Measurements from ENCODE around the gene CHRNA1. TPM values are rescaled to one million over a fixed set of nuclear protein-coding genes. Genes with fewer than 3 reads are reported as not detected.

Gene CHRNA1
- total RNA-seq, 2 donors from 2014 or later = 0.43 TPM; not detected in 1

DNA sequence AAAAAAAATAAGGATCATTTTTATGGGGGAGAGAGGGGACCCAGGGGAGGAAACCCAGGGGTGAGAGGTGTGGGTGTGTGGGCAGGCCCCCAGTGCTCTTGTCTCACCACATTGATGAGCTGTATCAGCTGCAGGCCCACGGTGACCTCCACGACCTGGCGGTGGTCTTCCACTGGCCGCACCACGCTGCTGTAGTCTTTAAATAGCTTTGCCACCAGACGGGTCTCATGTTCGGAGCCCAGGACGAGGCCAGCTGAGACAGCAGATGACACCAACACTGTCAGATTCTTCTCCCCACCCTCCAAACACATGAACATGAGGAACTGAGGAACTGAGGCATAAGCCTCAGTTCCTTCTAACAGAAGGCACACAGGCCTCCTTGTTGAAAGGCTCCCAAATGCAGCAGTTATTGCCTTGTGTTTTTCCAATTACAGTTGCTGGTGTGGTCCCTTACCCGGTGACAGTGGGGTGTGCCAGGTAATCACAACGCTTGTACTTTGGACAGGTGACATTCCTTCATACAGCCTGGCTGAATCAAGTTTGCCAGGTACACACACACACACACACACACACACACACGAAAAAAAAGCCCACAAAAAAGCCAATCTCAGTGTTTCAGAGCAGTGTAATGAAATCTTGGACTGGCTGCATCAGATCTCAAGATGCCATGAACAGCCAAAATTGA lies 4.7 kb downstream of the CHRNA1 start:
- Histone ChIP-seq H3K4me3 (no peak overlapping the region), H3K27ac (no peak overlapping the region), H3K9me3 (no peaks in the 10 kb centered on the region), H3K36me3 (no peaks in the 10 kb centered on the region), H3K4me1 (no peaks in the 10 kb centered on the region), H3K27me3 (no peaks in the 10 kb centered on the region)
- DNase-seq (ENCODE audit: low spot score) = no peak
- TF ChIP-seq, protein P1, sequence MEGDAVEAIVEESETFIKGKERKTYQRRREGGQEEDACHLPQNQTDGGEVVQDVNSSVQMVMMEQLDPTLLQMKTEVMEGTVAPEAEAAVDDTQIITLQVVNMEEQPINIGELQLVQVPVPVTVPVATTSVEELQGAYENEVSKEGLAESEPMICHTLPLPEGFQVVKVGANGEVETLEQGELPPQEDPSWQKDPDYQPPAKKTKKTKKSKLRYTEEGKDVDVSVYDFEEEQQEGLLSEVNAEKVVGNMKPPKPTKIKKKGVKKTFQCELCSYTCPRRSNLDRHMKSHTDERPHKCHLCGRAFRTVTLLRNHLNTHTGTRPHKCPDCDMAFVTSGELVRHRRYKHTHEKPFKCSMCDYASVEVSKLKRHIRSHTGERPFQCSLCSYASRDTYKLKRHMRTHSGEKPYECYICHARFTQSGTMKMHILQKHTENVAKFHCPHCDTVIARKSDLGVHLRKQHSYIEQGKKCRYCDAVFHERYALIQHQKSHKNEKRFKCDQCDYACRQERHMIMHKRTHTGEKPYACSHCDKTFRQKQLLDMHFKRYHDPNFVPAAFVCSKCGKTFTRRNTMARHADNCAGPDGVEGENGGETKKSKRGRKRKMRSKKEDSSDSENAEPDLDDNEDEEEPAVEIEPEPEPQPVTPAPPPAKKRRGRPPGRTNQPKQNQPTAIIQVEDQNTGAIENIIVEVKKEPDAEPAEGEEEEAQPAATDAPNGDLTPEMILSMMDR (IDR thresholded peaks at IDR 0.05) = no peak

GRCh38 chr2:174756743-174757142 lies 7.5 kb downstream of the CHRNA1 start:
- H3K27ac ChIP-seq = no peak overlapping the region
- H3K4me1 ChIP-seq = no peaks in the 10 kb centered on the region
- TF ChIP-seq, protein P1 (IDR thresholded peaks at IDR 0.05) = no peak
- H3K9me3 ChIP-seq = no peaks in the 10 kb centered on the region
- H3K4me3 ChIP-seq = no peak overlapping the region
- H3K27me3 ChIP-seq = no peaks in the 10 kb centered on the region
- no peak for DNase-seq (ENCODE audit: low spot score)
- no peaks in the 10 kb centered on the region for H3K36me3 ChIP-seq

DNA sequence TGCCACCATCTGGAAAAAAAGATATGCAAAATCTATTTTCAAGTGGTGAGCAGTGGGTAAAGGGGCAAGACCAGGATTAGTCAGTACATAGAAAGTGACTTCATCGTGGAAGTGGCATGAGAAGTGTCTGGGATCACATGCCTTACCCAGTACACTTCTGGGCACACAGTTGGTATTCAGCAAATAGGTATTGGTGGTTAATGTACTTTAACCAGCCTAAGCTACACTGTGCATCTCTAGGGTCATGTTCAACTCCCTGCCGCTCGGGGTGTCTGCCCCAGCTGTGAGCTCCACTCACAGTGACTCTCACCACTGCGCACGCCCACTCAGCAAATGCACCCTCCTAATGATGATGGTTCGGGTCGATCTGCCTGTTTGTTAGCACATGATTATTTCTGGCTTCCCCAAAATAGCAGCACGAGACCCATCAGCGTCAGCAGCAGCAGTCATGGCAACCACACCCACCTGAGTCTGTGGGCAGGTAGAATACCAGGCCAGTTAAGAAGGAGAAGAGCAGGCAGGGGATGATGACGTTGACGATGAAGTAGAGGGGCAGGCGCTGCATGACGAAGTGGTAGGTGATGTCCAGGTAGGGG lies 11.1 kb downstream of the CHRNA1 start:
- TF ChIP-seq, protein P1 (IDR thresholded peaks at IDR 0.05) = no peak
- Histone ChIP-seq H3K27me3 (no peaks in the 10 kb centered on the region), H3K4me1 (no peaks in the 10 kb centered on the region), H3K36me3 (no peaks in the 10 kb centered on the region), H3K4me3 (no peak overlapping the region), H3K9me3 (no peaks in the 10 kb centered on the region), H3K27ac (no peak overlapping the region)
- DNase-seq (ENCODE audit: low spot score) = no peak

DNA sequence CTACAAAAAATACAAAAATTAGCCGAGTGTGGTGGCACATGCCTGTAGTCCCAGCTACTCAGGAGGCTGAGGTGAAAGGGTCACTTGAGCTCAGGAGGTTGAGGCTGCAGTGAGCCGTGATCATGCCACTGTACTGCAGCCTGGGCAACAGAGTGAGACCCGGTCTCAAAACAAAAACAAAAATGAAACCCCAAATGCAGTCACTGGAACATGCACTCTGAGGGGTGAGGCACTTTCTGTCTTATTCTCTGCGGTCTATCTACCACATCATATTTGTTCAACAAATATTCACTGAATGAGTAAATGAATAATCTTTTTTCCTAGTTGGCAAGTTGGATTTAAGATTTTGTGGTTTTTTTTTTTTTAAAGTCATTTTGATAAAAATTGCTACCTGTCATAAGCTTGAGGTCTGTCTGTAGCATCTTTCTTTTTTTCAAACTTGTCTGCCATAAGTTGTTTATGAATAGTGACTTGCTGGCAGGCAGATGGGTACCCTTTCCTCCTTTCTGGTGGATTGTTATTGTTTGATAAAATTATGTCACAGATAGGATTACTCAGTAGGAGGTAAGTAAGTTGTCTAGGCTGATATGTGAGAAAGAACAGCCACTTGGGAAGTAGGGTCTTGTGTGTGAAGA lies 11.8 kb downstream of the CHRNA1 start:
- no peak for DNase-seq (ENCODE audit: low spot score)
- TF ChIP-seq, protein P1 (IDR thresholded peaks at IDR 0.05) = no peak
- no peaks in the 10 kb centered on the region for H3K36me3 ChIP-seq
- no peak overlapping the region for H3K27ac ChIP-seq
- H3K4me1 ChIP-seq = no peaks in the 10 kb centered on the region
- no peaks in the 10 kb centered on the region for H3K27me3 ChIP-seq
- H3K9me3 ChIP-seq = no peaks in the 10 kb centered on the region
- no peak overlapping the region for H3K4me3 ChIP-seq

GRCh38 chr2:174750923-174751441 lies 13.3 kb downstream of the CHRNA1 start:
- DNase-seq (ENCODE audit: low spot score) = no peak

More at GRCh38 chr2:174750923-174751441, 13.3 kb downstream of the CHRNA1 start:
- Histone ChIP-seq H3K9me3 (no peaks in the 10 kb centered on the region), H3K4me3 (no peak overlapping the region), H3K4me1 (no peaks in the 10 kb centered on the region), H3K27me3 (no peaks in the 10 kb centered on the region), H3K27ac (no peak overlapping the region), H3K36me3 (no peaks in the 10 kb centered on the region)
- TF ChIP-seq, protein P1 (IDR thresholded peaks at IDR 0.05) = no peak
